ENCODE results near the gene GPR119. TPM values are rescaled to one million over a fixed set of nuclear protein-coding genes. Genes with fewer than 3 reads are reported as not detected.
"Not testable (repeated sequence)": the region's sequence is repeated elsewhere in the genome, so short reads cannot be mapped to it uniquely, and the experiment has no call there.

GPR119 gene
- total RNA-seq (under 1 TPM in 1 of 5 donors, not detected in 4; 0.55 TPM), polyA plus RNA-seq (not detected)
- long read RNA-seq, donor 1 = 0 reads
- long read RNA-seq, donor 2 = 0 reads
- long read RNA-seq, donor 3 = 0 reads
- long read RNA-seq, donor 4 = 0 reads
- long read RNA-seq, donor 5 = 0 reads
- long read RNA-seq, donor 6 = 0 reads
- long read RNA-seq, donor 7 = 0 reads
- long read RNA-seq, donor 8, partial matches to known transcripts = 0 of 1 reads
- long read RNA-seq, donor 8, other reads (novel, unspliced or antisense) = 0 of 1 reads
- long read RNA-seq, donor 9 = 0 reads
- long read RNA-seq, donor 10 = 0 reads

DNA sequence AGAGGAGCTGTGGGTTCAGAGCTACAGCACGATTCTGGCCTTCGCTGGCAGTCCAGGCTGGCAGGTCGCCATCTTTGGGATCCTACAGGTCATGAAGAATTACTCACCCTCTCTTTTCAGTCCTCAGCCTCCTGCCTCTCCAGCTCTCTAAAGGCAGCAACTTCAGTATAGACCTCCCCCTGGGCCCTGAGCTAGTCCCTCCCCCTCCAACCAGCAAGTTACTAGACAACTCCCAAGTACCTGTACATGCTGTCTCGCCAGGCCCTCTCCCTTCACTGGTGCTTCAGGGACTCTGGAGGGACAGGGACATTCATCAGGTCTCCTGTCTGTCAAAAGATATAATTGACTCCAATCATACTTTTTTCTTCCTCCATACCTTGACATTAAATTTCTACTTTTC is at the start of gene GPR119:
Gene GPR119 (minus strand): TSS at position 155 of the 400 bp plus-strand sequence. CDS start 227 bp downstream, outside the sequence.
- WGBS, 5 donors = 61 to 83% (median 68%) methylated on average over 1 to 4 of the region's 4 CpGs
- intact Hi-C loops (cut with DNase I; ENCODE audit: low total_unique reads) = no loop called here
- TF ChIP-seq EP300 (IDR thresholded peaks at IDR 0.05) (no peak), POLR2AphosphoS5 (IDR thresholded peaks at IDR 0.05) (no peak), POLR2A (IDR thresholded peaks at IDR 0.05) (no peak)
- TF ChIP-seq, protein P1, sequence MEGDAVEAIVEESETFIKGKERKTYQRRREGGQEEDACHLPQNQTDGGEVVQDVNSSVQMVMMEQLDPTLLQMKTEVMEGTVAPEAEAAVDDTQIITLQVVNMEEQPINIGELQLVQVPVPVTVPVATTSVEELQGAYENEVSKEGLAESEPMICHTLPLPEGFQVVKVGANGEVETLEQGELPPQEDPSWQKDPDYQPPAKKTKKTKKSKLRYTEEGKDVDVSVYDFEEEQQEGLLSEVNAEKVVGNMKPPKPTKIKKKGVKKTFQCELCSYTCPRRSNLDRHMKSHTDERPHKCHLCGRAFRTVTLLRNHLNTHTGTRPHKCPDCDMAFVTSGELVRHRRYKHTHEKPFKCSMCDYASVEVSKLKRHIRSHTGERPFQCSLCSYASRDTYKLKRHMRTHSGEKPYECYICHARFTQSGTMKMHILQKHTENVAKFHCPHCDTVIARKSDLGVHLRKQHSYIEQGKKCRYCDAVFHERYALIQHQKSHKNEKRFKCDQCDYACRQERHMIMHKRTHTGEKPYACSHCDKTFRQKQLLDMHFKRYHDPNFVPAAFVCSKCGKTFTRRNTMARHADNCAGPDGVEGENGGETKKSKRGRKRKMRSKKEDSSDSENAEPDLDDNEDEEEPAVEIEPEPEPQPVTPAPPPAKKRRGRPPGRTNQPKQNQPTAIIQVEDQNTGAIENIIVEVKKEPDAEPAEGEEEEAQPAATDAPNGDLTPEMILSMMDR (IDR thresholded peaks at IDR 0.05) = no peak
- Histone ChIP-seq H3K36me3 (no peaks in the 10 kb centered on the region), H3K27me3 (no peaks in the 10 kb centered on the region), H3K4me3 (no peak within 1 kb of the TSS), H3K9me3 (peaks cover 0 to 4% (median 0%) of the 10 kb centered on the region in 4 donors), H3K4me1 (no peaks in the 10 kb centered on the region), H3K27ac (no peak within 1 kb of the TSS)
- DNase-seq = no peak

DNA sequence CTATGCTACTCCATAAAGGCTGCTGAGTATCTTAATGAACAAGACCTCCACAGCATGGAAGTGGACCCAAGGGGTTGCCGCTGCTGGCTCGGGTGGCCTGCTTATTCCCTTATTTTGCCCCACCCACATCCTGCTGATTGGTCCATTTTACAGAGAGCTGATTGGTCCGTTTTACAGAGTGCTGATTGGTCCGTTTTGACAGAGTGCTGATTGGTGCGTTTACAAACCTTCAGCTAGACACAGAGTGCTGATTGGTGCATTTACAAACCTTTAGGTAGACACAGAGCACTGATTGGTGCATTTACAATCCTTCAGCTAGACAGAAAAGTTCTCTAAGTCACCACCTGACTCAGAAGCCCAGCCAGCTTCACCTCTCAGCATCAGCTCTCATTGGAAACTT is 43.8 kb upstream of the GPR119 start:
- H3K27ac ChIP-seq; H3K4me3 ChIP-seq; H3K9me3 ChIP-seq; H3K36me3 ChIP-seq; H3K27me3 ChIP-seq; DNase-seq; intact Hi-C loops (cut with DNase I; ENCODE audit: low total_unique reads); H3K4me1 ChIP-seq: not testable (repeated sequence)
- WGBS, 5 donors = 61 to 84% (median 79%) methylated on average over 5 of the region's 5 CpGs

GRCh38 chrX:130426531-130426930 is 41.1 kb upstream of the GPR119 start:
- no peaks in the 10 kb centered on the region for H3K4me1 ChIP-seq
- TF ChIP-seq EP300 (IDR thresholded peaks at IDR 0.05) = no peak
- no peak for TF ChIP-seq POLR2AphosphoS5 (IDR thresholded peaks at IDR 0.05)
- H3K4me3 ChIP-seq = no peak overlapping the region
- 83 to 92% (median 87%) methylated on average over 5 to 6 of the region's 6 CpGs for WGBS, 5 donors
- no peak for DNase-seq
- intact Hi-C loops (cut with DNase I; ENCODE audit: low total_unique reads) = no loop called here
- H3K36me3 ChIP-seq = no peaks in the 10 kb centered on the region
- H3K27me3 ChIP-seq = no peaks in the 10 kb centered on the region
- H3K9me3 ChIP-seq = peaks cover 0 to 9% (median 0%) of the 10 kb centered on the region in 4 donors
- H3K27ac ChIP-seq = no peak overlapping the region

- Histone ChIP-seq H3K4me3 (no peak overlapping the region), H3K27me3 (no peaks in the 10 kb centered on the region), H3K4me1 (no peaks in the 10 kb centered on the region), H3K9me3 (no peaks in the 10 kb centered on the region), H3K27ac (no peak overlapping the region), H3K36me3 (peaks cover 0 to 8% (median 6%) of the 10 kb centered on the region in 4 donors)
- no peak for TF ChIP-seq EP300 (IDR thresholded peaks at IDR 0.05)
- no peak for TF ChIP-seq POLR2AphosphoS5 (IDR thresholded peaks at IDR 0.05)
- TF ChIP-seq POLR2A (IDR thresholded peaks at IDR 0.05) = no peak
- TF ChIP-seq, protein P1 (IDR thresholded peaks at IDR 0.05) = no peak
- WGBS, 5 donors = 78 to 96% (median 80%) methylated on average over 2 of the region's 2 CpGs
- DNase-seq = no peak
- intact Hi-C loops (cut with DNase I; ENCODE audit: low total_unique reads) = no loop called here
Measured at GRCh38 chrX:130419263-130419662, 33.8 kb upstream of the GPR119 start.

- intact Hi-C loops (cut with DNase I; ENCODE audit: low total_unique reads) = no loop called here
- H3K27me3 ChIP-seq = no peaks in the 10 kb centered on the region
- H3K9me3 ChIP-seq = no peaks in the 10 kb centered on the region
- H3K4me1 ChIP-seq = no peaks in the 10 kb centered on the region
- peaks cover 0 to 12% (median 9%) of the 10 kb centered on the region in 4 donors for H3K36me3 ChIP-seq
- TF ChIP-seq POLR2AphosphoS5 (IDR thresholded peaks at IDR 0.05) = no peak
- no peak for TF ChIP-seq POLR2A (IDR thresholded peaks at IDR 0.05)
- no peak for TF ChIP-seq EP300 (IDR thresholded peaks at IDR 0.05)
- TF ChIP-seq, protein P1 (IDR thresholded peaks at IDR 0.05) = no peak
- no peak for DNase-seq
- H3K27ac ChIP-seq = no peak overlapping the region
- no peak overlapping the region for H3K4me3 ChIP-seq
- WGBS, 5 donors = 78 to 93% (median 90%) methylated on average over 4 of the region's 4 CpGs
Measured at GRCh38 chrX:130418740-130419139, 33.3 kb upstream of the GPR119 start.
